Right ventricle myocardium superior (tissue), 1 donor: Measurements from ENCODE around the gene GRM8. TPM values are rescaled to one million over a fixed set of nuclear protein-coding genes. Genes with fewer than 3 reads are reported as not detected.

Experiments used
- ATAC-seq: fragments of 200-7000 bp; cut with Tn5 transposase; one replicate; pipeline ENCODE4 v1.9.1; 2020; ENCODE audit warnings: mild to moderate bottlenecking; ENCODE audit not compliant: poor library complexity
- DNase-seq: peaks from one replicate; pipeline ENCODE4 v3.0.0-alpha.2; 2020
- intact Hi-C: fragments of 100-400 bp; cut with DNase I; formaldehyde crosslinking; loops from one replicate; pipeline ENCODE4 v1.11.2; 2022
- total RNA-seq: library from RNA; stranded (reverse); fragmentation: NEBNext Ultra II Directional; extraction: Animal tissue kit (Norgen Biotek cat#: 25700); gene quantifications from one replicate; pipeline ENCODE4 v1.2.1, GENCODE V29; 2021
- donor health status: DM: no; HTN: yes; CAD: no; lungs with severe emphysema.

GRM8 gene
- total RNA-seq, 1 donor from 2014 or later, result not detected

GRCh38 chr7:127158659-127159058, 94.1 kb downstream of the GRM8 start:
- ATAC-seq (no peak), DNase-seq (no peak)
- intact Hi-C loops, result no loop called here

GRCh38 chr7:127154958-127155357, 97.8 kb downstream of the GRM8 start:
- DNase-seq, result no peak
- no peak for ATAC-seq
- intact Hi-C loops, result no loop called here

GRCh38 chr7:127154101-127154500, 98.6 kb downstream of the GRM8 start:
- intact Hi-C loops, result no loop called here
- no peak for ATAC-seq
- no peak for DNase-seq

GRCh38 chr7:127153315-127153714, 99.4 kb downstream of the GRM8 start:
- DNase-seq (no peak), ATAC-seq (no peak)
- intact Hi-C loops, result no loop called here

- no peak for ATAC-seq
- DNase-seq, result no peak
- intact Hi-C loops, result no loop called here
These were observed 100.3 kb downstream of the GRM8 start for GRCh38 chr7:127152423-127152822.

- intact Hi-C loops, result no loop called here
- ATAC-seq, result no peak
These were observed 101.4 kb downstream of the GRM8 start for GRCh38 chr7:127151379-127151778.

GRCh38 chr7:127150543-127150942, 102.2 kb downstream of the GRM8 start:
- no peak for DNase-seq
- intact Hi-C loops, result no loop called here
- no peak for ATAC-seq

More at GRCh38 chr7:127151379-127151778, 101.4 kb downstream of the GRM8 start:
- no peak for DNase-seq

- no peak for DNase-seq
- no peak for ATAC-seq
- intact Hi-C loops, result no loop called here
These were observed 105.8 kb downstream of the GRM8 start for GRCh38 chr7:127146746-127147536.

- ATAC-seq, result no peak
- intact Hi-C loops, result no loop called here
- no peak for DNase-seq
These were observed 115.6 kb downstream of the GRM8 start for GRCh38 chr7:127137146-127137545.

- DNase-seq, result no peak
- intact Hi-C loops, result no loop called here
- ATAC-seq, result no peak
These were observed 116.8 kb downstream of the GRM8 start for GRCh38 chr7:127135871-127136485.

- ATAC-seq, result no peak
- DNase-seq, result no peak
- intact Hi-C loops, result no loop called here
These were observed 129.5 kb downstream of the GRM8 start for GRCh38 chr7:127123220-127123619.

- no peak for DNase-seq
- no peak for ATAC-seq
- intact Hi-C loops, result no loop called here
These were observed 133.2 kb downstream of the GRM8 start for GRCh38 chr7:127119517-127119916.

GRCh38 chr7:127114742-127115265, 137.9 kb downstream of the GRM8 start:
- intact Hi-C loops, result no loop called here
- DNase-seq (no peak), ATAC-seq (no peak)

- DNase-seq (no peak), ATAC-seq (peak; percentile 48)
- intact Hi-C loops, result no loop called here
These were observed 145.1 kb downstream of the GRM8 start for GRCh38 chr7:127107601-127108007.

- intact Hi-C loops, result no loop called here
- ATAC-seq (no peak), DNase-seq (no peak)
These were observed 159.4 kb downstream of the GRM8 start for GRCh38 chr7:127093340-127093739.

GRCh38 chr7:127091620-127092019, 161.1 kb downstream of the GRM8 start:
- intact Hi-C loops, result no loop called here
- DNase-seq (no peak), ATAC-seq (no peak)

GRCh38 chr7:127089146-127089545, 163.6 kb downstream of the GRM8 start:
- ATAC-seq, result no peak
- intact Hi-C loops, result no loop called here

GRCh38 chr7:127081539-127081938, 171.2 kb downstream of the GRM8 start:
- DNase-seq (no peak), ATAC-seq (no peak)
- intact Hi-C loops, result no loop called here

More at GRCh38 chr7:127089146-127089545, 163.6 kb downstream of the GRM8 start:
- DNase-seq, result no peak

GRCh38 chr7:127080576-127080975, 172.2 kb downstream of the GRM8 start:
- DNase-seq (no peak), ATAC-seq (no peak)
- intact Hi-C loops, result no loop called here

GRCh38 chr7:127066974-127067373, 185.8 kb downstream of the GRM8 start:
- ATAC-seq, result no peak
- intact Hi-C loops, result no loop called here
- DNase-seq, result no peak
